HFF-Myc (cell line): Measurements from ENCODE around the gene HIVEP1.

Source experiments
- DNase-seq: peaks from one replicate; pipeline ENCODE4 v3.0.0-alpha.2; 2011; ENCODE audit warnings: low read depth; ENCODE audit errors: extremely low read depth
- H3K4me3 ChIP-seq: replicated peaks from 2 replicates; pipeline ENCODE4 v1.5.1; 2011; ENCODE audit warnings: low read depth, mild to moderate bottlenecking, control low read depth, low read length
- CTCF ChIP-seq: IDR thresholded peaks from 2 replicates; pipeline ENCODE4 v1.5.1; 2012; ENCODE audit warnings: mild to moderate bottlenecking, low read depth, low read length, control low read depth; ENCODE audit errors: missing control alignments

Gene HIVEP1

GRCh38 chr6:12163744-12164507, 151.8 kb downstream of the HIVEP1 start:
- no peak for TF ChIP-seq CTCF

GRCh38 chr6:12164508-12164770, 152.3 kb downstream of the HIVEP1 start:
- no peak for TF ChIP-seq CTCF
- no peak overlapping the region for H3K4me3 ChIP-seq
- no peak for DNase-seq

More at GRCh38 chr6:12163744-12164507, 151.8 kb downstream of the HIVEP1 start:
- H3K4me3 ChIP-seq, result no peak overlapping the region
- no peak for DNase-seq

- DNase-seq, result no peak
- TF ChIP-seq CTCF, result no peak
These were observed 153.2 kb downstream of the HIVEP1 start for GRCh38 chr6:12165297-12165696.

GRCh38 chr6:12165722-12166280, 153.7 kb downstream of the HIVEP1 start:
- no peak for TF ChIP-seq CTCF
- H3K4me3 ChIP-seq, result no peak overlapping the region
- no peak for DNase-seq

More at GRCh38 chr6:12165297-12165696, 153.2 kb downstream of the HIVEP1 start:
- H3K4me3 ChIP-seq, result no peak overlapping the region

GRCh38 chr6:12169377-12169776, 157.3 kb downstream of the HIVEP1 start:
- no peak for DNase-seq
- TF ChIP-seq CTCF, result no peak
- no peak overlapping the region for H3K4me3 ChIP-seq

- no peak overlapping the region for H3K4me3 ChIP-seq
- no peak for DNase-seq
- no peak for TF ChIP-seq CTCF
These were observed 158.4 kb downstream of the HIVEP1 start for GRCh38 chr6:12170351-12171092.
